Body of pancreas (tissue), 4 donors: Measurements from ENCODE around the gene PMS2. TPM values are rescaled to one million over a fixed set of nuclear protein-coding genes. Genes with fewer than 3 reads are reported as not detected.
A peak's percentile ranks its signal among the peaks of the same experiment; 100 is the strongest.
"Not testable (repeated sequence)": the region's sequence is repeated elsewhere in the genome, so short reads cannot be mapped to it uniquely, and the experiment has no call there.

ENCODE experiments used
- ATAC-seq: fragments of 150-250 bp; one replicate; pipeline ENCODE4 v1.9.1; 2016
- DNase-seq, 4 donors: peaks; one replicate each; pipeline ENCODE4 v3.0.0-alpha.2; 2019
- H3K27ac ChIP-seq, 4 donors: fragments of 200-600 bp; sonication (generic); 1 replicate in 3 of 4; 2 replicates in 1 of 4; pipeline versions ENCODE4 v1.5.1 to v1.6.1; 2016 to 2019; ENCODE audit warnings: mild to moderate bottlenecking in 1 of 4, mixed read lengths in 1 of 4, moderate library complexity in 1 of 4
- H3K27me3 ChIP-seq, 2 donors: fragments of 200-600 bp; sonication (generic); one replicate each; pipeline ENCODE4 v1.6.0; 2016; ENCODE audit warnings: mild to moderate bottlenecking in 1 of 2
- H3K36me3 ChIP-seq, 2 donors: fragments of 200-600 bp; sonication (generic); replicated peaks in 1 of 2; 2 replicates each; pipeline ENCODE4 v1.5.1; 2016; ENCODE audit warnings: low read depth in 2 of 2; ENCODE audit not compliant: insufficient read depth in 1 of 2
- H3K4me1 ChIP-seq: fragments of 200-600 bp; sonication (generic); one replicate; pipeline ENCODE4 v1.6.0; 2016
- H3K4me3 ChIP-seq, 2 donors: fragments of 200-600 bp; sonication (generic); 1 replicate in 1 of 2; 2 replicates in 1 of 2; pipeline ENCODE4 v1.5.1; 2016 to 2019
- H3K9me3 ChIP-seq, 3 donors: fragments of 200-600 bp; sonication (generic); 1 replicate in 2 of 3; 2 replicates in 1 of 3; pipeline ENCODE4 v1.5.1; 2016
- CTCF ChIP-seq, 7 experiments: fragments of 450-650 bp in 4 of 7; fragments of 200-600 bp in 3 of 7; sonication (generic) in 3 of 7; IDR thresholded peaks; one replicate each; pipeline ENCODE4 v1.5.1; 2016 to 2019; ENCODE audit warnings: antibody characterized with exemption in 7 of 7
- POLR2A ChIP-seq, 3 donors: fragments of 450-650 bp; IDR thresholded peaks; one replicate each; pipeline ENCODE4 v1.6.1; 2016; ENCODE audit warnings: antibody characterized with exemption in 3 of 3, mild to moderate bottlenecking in 2 of 3
- WGBS, 2 donors: methylation state at CpG; one replicate each; pipeline ENCODE4 v1.1.5; 2017; 5-methylcytosine and 5-hydroxymethylcytosine counted together
- intact Hi-C: fragments of 100-400 bp; cut with DNase I; formaldehyde crosslinking; loops from one replicate; pipeline ENCODE4 v1.15.1; 2023
- total RNA-seq, 2 donors: library from RNA; depleted of rRNA; stranded (reverse); fragments of >200 nt; gene quantifications; one replicate each; pipeline ENCODE4 v1.1.0, GENCODE V29; 2016

PMS2 gene
- 1 to 10 TPM; 6.2 to 6.6 TPM for total RNA-seq

GRCh38 chr7:6008668-6009611 lies at the start of gene PMS2, which contains the start of gene AIMP2:
TSS of gene PMS2 (minus strand) at chr7:6009049. CDS start at chr7:6009019, 30 bp downstream.
TSS of gene AIMP2 (plus strand) at chr7:6009272. CDS start at chr7:6009364, 92 bp downstream.
- Histone ChIP-seq H3K27ac (peak within 1 kb of the TSS; percentile 77 to 96 (median 91)), H3K4me1 (peaks cover 40% of the 10 kb centered on the region), H3K36me3 (peaks cover 0 to 2% of the 10 kb centered on the region in 2 donors), H3K9me3 (no peaks in the 10 kb centered on the region), H3K4me3 (peak within 1 kb of the TSS; percentile 20 to 72), H3K27me3 (no peaks in the 10 kb centered on the region)
- WGBS, 2 donors = 0 to 1% methylated on average over 30 to 66 of the region's 84 CpGs
- ATAC-seq = peak; percentile 97
- intact Hi-C loops = no loop called here
- DNase-seq = peak; percentile 98 to 99 (median 98)
- TF ChIP-seq POLR2A (IDR thresholded peaks at IDR 0.05) (peak; percentile 48 to 83 (median 83)), CTCF (IDR thresholded peaks at IDR 0.05) (peak in 3 of 7 experiments; percentile 8 to 23 (median 16))

DNA sequence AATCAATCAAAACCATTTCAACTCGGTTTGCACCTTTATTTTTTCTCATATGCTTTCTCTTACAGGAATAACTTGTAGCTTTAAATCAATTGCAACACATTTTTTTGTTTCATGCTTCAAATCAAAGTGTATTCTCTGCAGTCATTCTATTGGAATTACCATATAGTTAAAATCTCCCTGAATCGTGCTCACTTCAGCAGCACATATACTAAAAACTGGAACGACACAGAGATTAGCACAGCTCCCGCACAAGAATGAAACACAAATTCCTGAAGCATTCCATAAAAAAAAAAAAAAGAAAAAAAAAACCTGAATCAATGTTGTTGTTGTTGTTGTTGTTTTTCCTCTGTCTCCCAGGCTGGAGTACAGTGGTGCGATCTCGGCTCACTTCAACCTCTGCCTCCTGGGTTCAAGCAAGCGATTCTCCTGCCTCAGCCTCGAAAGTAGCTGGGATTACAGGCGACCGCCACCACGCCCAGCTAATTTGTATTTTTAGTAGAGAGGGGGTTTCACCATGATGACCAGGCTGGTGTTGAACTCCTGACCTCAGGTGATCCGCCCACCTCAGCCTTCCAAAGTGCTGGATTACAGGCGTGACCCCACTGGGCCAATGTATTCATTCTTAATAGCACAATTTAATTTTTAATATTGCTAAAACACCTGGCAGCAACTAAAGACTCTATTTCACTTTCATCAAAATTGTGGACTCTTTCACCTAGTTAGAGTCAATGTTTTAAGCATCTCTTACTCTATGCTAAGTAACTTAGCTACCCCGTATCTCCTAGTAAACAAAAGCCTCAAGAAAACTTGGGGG lies 48.7 kb upstream of the PMS2 start:
- Histone ChIP-seq H3K4me3 (peak overlapping the region in 1 of 2 donors; percentile 81), H3K36me3 (peaks cover 0 to 4% of the 10 kb centered on the region in 2 donors), H3K27me3 (no peaks in the 10 kb centered on the region), H3K4me1 (peaks cover 42% of the 10 kb centered on the region), H3K9me3 (no peaks in the 10 kb centered on the region), H3K27ac (peak overlapping the region in 2 of 4 donors; percentile 96)
- ATAC-seq = no peak
- TF ChIP-seq POLR2A (IDR thresholded peaks at IDR 0.05) = no peak
- TF ChIP-seq CTCF (IDR thresholded peaks at IDR 0.05) = no peak
- WGBS, 2 donors = 41 to 43% methylated on average over 14 of the region's 14 CpGs
- intact Hi-C loops = no loop called here
- no peak for DNase-seq

DNA sequence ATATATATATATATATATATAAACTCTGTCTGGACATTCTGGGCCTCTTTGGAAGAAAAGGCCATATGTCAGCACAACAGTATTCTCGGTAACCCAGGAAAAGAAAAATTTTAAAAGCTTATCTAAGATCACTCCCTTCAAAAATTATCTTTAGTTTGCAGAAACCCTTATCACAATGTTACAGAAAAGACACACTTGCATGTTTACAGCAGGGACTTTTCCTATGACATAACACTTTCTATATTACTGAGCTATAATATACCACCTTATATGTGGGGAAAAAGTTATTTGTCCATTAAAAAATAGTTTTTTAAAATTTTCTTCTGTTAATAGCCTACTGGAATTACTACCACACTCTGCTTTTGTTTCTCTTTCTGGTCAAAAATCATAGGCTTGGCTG lies 47.8 kb upstream of the PMS2 start:
- H3K27me3 ChIP-seq = no peaks in the 10 kb centered on the region
- peaks cover 0 to 4% of the 10 kb centered on the region in 2 donors for H3K36me3 ChIP-seq
- intact Hi-C loops = no loop called here
- ATAC-seq (no peak), DNase-seq (no peak)
- no peaks in the 10 kb centered on the region for H3K9me3 ChIP-seq
- no peak overlapping the region for H3K4me3 ChIP-seq
- TF ChIP-seq POLR2A (IDR thresholded peaks at IDR 0.05) (no peak), CTCF (IDR thresholded peaks at IDR 0.05) (no peak)
- peak overlapping the region in 1 of 4 donors; percentile 14 for H3K27ac ChIP-seq
- WGBS, 2 donors = 31 to 45% methylated on average over 1 of the region's 1 CpG
- peaks cover 42% of the 10 kb centered on the region for H3K4me1 ChIP-seq

DNA sequence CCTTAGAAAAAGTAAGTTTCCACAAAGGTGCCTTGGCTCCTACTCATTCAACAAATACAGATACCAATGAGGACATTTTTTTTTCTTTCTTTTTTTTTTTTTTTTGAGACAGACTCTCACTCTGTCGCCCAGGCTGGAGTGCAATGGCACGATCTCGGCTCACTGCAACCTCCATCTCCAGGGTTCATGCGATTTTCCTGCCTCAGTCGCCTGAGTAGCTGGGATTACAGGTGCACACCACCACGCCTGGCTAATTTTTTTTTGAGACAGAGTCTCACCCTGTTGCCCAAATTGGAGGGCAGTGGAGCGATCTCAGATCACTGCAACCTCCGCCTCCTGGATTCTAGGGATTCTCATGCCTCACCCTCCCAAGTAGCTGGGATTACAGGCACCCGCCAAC lies 42.3 kb upstream of the PMS2 start:
- H3K27me3 ChIP-seq, DNase-seq, ATAC-seq, H3K4me3 ChIP-seq, intact Hi-C loops, H3K9me3 ChIP-seq, H3K27ac ChIP-seq: not testable (repeated sequence)
- Histone ChIP-seq H3K4me1 (peaks cover 16% of the 10 kb centered on the region), H3K36me3 (peaks cover 0 to 16% of the 10 kb centered on the region in 2 donors)
- whole genome bisulfite sequencing, 2 donors = 89 to 95% methylated on average over 9 of the region's 9 CpGs

DNA sequence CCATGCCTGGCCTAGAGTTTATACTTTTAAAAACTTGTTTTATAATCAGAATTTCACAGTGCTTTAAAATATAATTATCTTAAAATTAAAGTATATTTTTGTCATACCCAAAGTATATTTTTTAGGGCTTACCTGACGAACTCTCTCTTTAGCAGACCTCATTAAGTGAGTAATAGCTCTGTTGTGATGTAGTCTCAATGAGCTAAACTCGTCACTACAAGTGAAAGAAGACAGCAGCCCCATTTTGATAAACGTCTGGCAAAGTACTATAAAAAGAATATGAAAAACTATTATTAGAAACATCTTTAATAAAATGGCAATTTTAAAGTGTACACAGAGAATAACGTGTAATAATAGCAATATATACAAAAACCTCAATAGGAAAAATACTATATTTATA lies 40.9 kb upstream of the PMS2 start:
- no peak overlapping the region for H3K4me3 ChIP-seq
- no peaks in the 10 kb centered on the region for H3K27me3 ChIP-seq
- no peak for TF ChIP-seq POLR2A (IDR thresholded peaks at IDR 0.05)
- TF ChIP-seq CTCF (IDR thresholded peaks at IDR 0.05) = no peak
- intact Hi-C loops = no loop called here
- H3K27ac ChIP-seq = no peak overlapping the region
- H3K36me3 ChIP-seq = peaks cover 0 to 23% of the 10 kb centered on the region in 2 donors
- WGBS, 2 donors = 72 to 81% methylated on average over 4 of the region's 4 CpGs
- peaks cover 2% of the 10 kb centered on the region for H3K4me1 ChIP-seq
- no peak for DNase-seq
- H3K9me3 ChIP-seq = no peaks in the 10 kb centered on the region
- ATAC-seq = no peak
